PC-3 (cell line): Measurements from ENCODE around the gene ZNF319. TPM values are rescaled to one million over a fixed set of nuclear protein-coding genes. Genes with fewer than 3 reads are reported as not detected.

Experiments
- ATAC-seq: fragments of 200-7000 bp; cut with Tn5 transposase; 2 replicates; pipeline ENCODE4 v1.9.1; 2020; ENCODE audit warnings: mild to moderate bottlenecking, moderate library complexity
- BruUV-seq: library from RNA; stranded (reverse); fragments of 400-500 nt; replicated peaks from 2 replicates; lab custom pipeline; 2021; lab: Mats Ljungman, UMichigan
- CTCF ChIA-PET: fragments of 300-600 bp; sonication (Branson Sonifier 250); formaldehyde crosslinking; loops from one replicate; lab custom pipeline; 2022; ENCODE audit warnings: antibody characterized with exemption; lab: Charles Lee
- POLR2A ChIA-PET: fragments of 300-600 bp; sonication (Branson Sonifier 250); formaldehyde crosslinking; loops from one replicate; lab custom pipeline; 2022; ENCODE audit warnings: antibody characterized with exemption; ENCODE audit not compliant: unreplicated experiment; lab: Charles Lee
- DNase-seq: peaks from one replicate; pipeline ENCODE4 v3.0.0-alpha.2; 2015
- H2AFZ ChIP-seq: fragments of 300-600 bp; sonication (generic); 2 replicates; pipeline ENCODE4 v1.6.0; 2016; ENCODE audit warnings: antibody characterized with exemption, low read length
- H3F3A ChIP-seq: fragments of 300-600 bp; sonication (generic); one replicate; pipeline ENCODE4 v1.6.0; 2017; ENCODE audit warnings: antibody characterized with exemption, low read length, control low read depth, mild to moderate bottlenecking; ENCODE audit not compliant: unreplicated experiment
- H3K27ac ChIP-seq: fragments of 300-600 bp; sonication (generic); 2 replicates; pipeline ENCODE4 v1.5.1; 2016; ENCODE audit warnings: mild to moderate bottlenecking, low read length
- H3K27me3 ChIP-seq: fragments of 300-600 bp; sonication (generic); 2 replicates; pipeline ENCODE4 v1.6.1; 2016; ENCODE audit warnings: low read length, mixed read lengths
- H3K36me3 ChIP-seq: fragments of 300-600 bp; sonication (generic); 2 replicates; pipeline ENCODE4 v1.6.1; 2016; ENCODE audit warnings: low read depth, mixed run types, low read length, mixed read lengths
- H3K4me1 ChIP-seq: fragments of 300-600 bp; sonication (generic); 2 replicates; pipeline ENCODE4 v1.5.1; 2016; ENCODE audit warnings: low read length; ENCODE audit not compliant: insufficient read depth
- H3K4me2 ChIP-seq: fragments of 300-600 bp; sonication (generic); 2 replicates; pipeline ENCODE4 v1.6.0; 2016; ENCODE audit warnings: low read length
- H3K4me3 ChIP-seq: fragments of 300-600 bp; sonication (generic); 2 replicates; pipeline ENCODE4 v1.5.1; 2016; ENCODE audit warnings: mild to moderate bottlenecking, low read length, mixed read lengths
- H3K79me2 ChIP-seq: fragments of 300-600 bp; sonication (generic); 2 replicates; pipeline ENCODE4 v1.6.1; 2017; ENCODE audit warnings: low read length, mixed read lengths
- H3K9ac ChIP-seq: fragments of 300-600 bp; sonication (generic); 2 replicates; pipeline ENCODE4 v1.6.0; 2016; ENCODE audit warnings: mild to moderate bottlenecking, low read length
- H3K9me2 ChIP-seq: fragments of 300-600 bp; sonication (generic); replicated peaks from 2 replicates; pipeline ENCODE4 v1.6.1; 2016; ENCODE audit warnings: mixed run types, low read length, mixed read lengths
- H3K9me3 ChIP-seq: fragments of 300-600 bp; sonication (generic); 2 replicates; pipeline ENCODE4 v1.6.1; 2016; ENCODE audit warnings: low read length, mixed read lengths
- H4K20me1 ChIP-seq: fragments of 300-600 bp; sonication (generic); 2 replicates; pipeline ENCODE4 v1.6.1; 2016; ENCODE audit warnings: low read length, mixed read lengths
- EZH2 ChIP-seq: fragments of 300-600 bp; sonication (generic); IDR thresholded peaks from one replicate; pipeline ENCODE4 v1.6.1; 2017; ENCODE audit warnings: antibody characterized with exemption, mild to moderate bottlenecking, low read length; ENCODE audit not compliant: unreplicated experiment
- EZH2phosphoT487 ChIP-seq: fragments of 300-600 bp; sonication (generic); IDR thresholded peaks from 2 replicates; pipeline ENCODE4 v1.6.1; 2018; ENCODE audit warnings: mild to moderate bottlenecking, antibody characterized with exemption, low read length, borderline replicate concordance
- intact Hi-C: fragments of 100-400 bp; cut with micrococcal nuclease; formaldehyde crosslinking; loops from 2 replicates; pipeline ENCODE4 v1.9.0; 2023
- total RNA-seq: library from RNA; depleted of rRNA; stranded (reverse); fragments of >200 nt; gene quantifications from 2 replicates; pipeline ENCODE4 v1.2.3, GENCODE V29; 2014; rRNA removed
- TF ChIP-seq, protein P1 (sequence below): fragments of 300-600 bp; sonication (generic); conservative IDR thresholded peaks from 2 replicates; pipeline ENCODE4 v1.5.1; 2017; ENCODE audit warnings: antibody characterized with exemption, low read depth, mild to moderate bottlenecking, low read length

The ZNF319 gene
- total RNA-seq, 1 experiment from 2014 or later = 2.2 TPM

DNA sequence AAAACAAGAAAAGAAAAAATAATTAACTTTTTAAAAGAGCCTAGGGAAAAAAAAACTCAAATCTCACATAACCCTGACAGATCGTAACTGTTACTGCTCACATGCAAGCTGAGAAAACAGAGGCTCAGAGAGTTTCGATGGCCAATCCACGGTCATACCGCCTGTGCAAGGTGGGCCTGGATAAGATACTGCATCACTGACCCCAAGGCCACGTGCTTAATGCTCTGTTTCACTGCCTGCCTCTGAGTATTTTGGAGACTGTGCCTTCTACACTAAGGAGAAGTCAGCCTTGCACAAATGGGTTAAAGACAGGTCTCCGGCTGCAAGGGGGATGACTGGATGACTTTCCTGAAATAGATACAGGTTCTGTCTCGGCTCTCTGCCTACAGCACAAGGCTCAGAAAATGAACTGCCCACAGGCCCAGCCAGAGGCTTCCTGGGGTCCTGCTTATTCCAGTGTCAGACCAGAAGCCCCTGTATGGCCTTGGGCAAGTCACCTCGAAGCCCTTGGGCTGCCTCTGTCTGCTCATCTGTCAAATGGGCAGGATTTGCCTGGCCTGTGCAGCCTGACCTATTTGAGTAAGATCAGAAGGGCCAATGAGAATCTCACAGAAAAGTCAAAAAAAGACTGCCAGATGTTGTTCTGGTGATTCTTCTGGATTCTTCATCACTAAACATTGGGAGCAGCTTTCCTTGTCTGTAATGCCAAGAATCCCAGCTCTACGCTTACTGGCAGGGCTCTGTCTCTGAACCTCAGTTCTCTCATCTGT lies 55.3 kb downstream of the ZNF319 start:
- no peaks in the 10 kb centered on the region for H3F3A ChIP-seq
- no peaks in the 10 kb centered on the region for H3K36me3 ChIP-seq
- ATAC-seq (no peak), DNase-seq (no peak)
- H4K20me1 ChIP-seq = no peaks in the 10 kb centered on the region
- H3K4me2 ChIP-seq = no peak overlapping the region
- ChIA-PET CTCF (no interaction called here), POLR2A (no interaction called here)
- H2AFZ ChIP-seq = no peak overlapping the region
- intact Hi-C loops = no loop called here
- no peak for TF ChIP-seq EZH2phosphoT487
- TF ChIP-seq EZH2 = no peak
- TF ChIP-seq, protein P1, sequence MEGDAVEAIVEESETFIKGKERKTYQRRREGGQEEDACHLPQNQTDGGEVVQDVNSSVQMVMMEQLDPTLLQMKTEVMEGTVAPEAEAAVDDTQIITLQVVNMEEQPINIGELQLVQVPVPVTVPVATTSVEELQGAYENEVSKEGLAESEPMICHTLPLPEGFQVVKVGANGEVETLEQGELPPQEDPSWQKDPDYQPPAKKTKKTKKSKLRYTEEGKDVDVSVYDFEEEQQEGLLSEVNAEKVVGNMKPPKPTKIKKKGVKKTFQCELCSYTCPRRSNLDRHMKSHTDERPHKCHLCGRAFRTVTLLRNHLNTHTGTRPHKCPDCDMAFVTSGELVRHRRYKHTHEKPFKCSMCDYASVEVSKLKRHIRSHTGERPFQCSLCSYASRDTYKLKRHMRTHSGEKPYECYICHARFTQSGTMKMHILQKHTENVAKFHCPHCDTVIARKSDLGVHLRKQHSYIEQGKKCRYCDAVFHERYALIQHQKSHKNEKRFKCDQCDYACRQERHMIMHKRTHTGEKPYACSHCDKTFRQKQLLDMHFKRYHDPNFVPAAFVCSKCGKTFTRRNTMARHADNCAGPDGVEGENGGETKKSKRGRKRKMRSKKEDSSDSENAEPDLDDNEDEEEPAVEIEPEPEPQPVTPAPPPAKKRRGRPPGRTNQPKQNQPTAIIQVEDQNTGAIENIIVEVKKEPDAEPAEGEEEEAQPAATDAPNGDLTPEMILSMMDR = no peak
- no peaks in the 10 kb centered on the region for H3K4me1 ChIP-seq
- no peak overlapping the region for H3K9ac ChIP-seq
- H3K4me3 ChIP-seq = no peak overlapping the region
- no peaks in the 10 kb centered on the region for H3K9me2 ChIP-seq
- BruUV-seq = no TSS peak
- H3K27me3 ChIP-seq = no peaks in the 10 kb centered on the region
- H3K27ac ChIP-seq = no peak overlapping the region
- no peaks in the 10 kb centered on the region for H3K79me2 ChIP-seq
- no peaks in the 10 kb centered on the region for H3K9me3 ChIP-seq

Other genes starting within 250 kb of the ZNF319 start
- gene KIFC3, start 198.2 kb downstream of the ZNF319 start, total RNA-seq = 32.6 and 42.2 TPM in 2 replicates
- gene CNGB1, start 29.5 kb downstream of the ZNF319 start, total RNA-seq = 0.04 TPM in 1 of 2 replicates, not detected in the other
- 18.7 and 25.1 TPM in 2 replicates for gene USB1, start 735 bp upstream of the ZNF319 start, total RNA-seq
- 6.3 and 9.4 TPM in 2 replicates for gene MMP15, start 25.1 kb upstream of the ZNF319 start, total RNA-seq
- gene CFAP20, start 128.7 kb upstream of the ZNF319 start, total RNA-seq = 43.3 and 58.3 TPM in 2 replicates
- gene CSNK2A2, start 197.4 kb upstream of the ZNF319 start, total RNA-seq = 14.2 and 17.7 TPM in 2 replicates